GM21576 (cell line): Measurements from ENCODE around the gene HSD17B11.
"Not testable (repeated sequence)": the region's sequence is repeated elsewhere in the genome, so short reads cannot be mapped to it uniquely, and the experiment has no call there.

Source experiments
- ATAC-seq: cut with Tn5 transposase; IDR thresholded peaks from one replicate; pipeline ENCODE4 v1.9.1; 2021; ENCODE audit warnings: mild to moderate bottlenecking, moderate library complexity; ENCODE audit not compliant: unreplicated experiment

The HSD17B11 gene

GRCh38 chr4:87359258-87359657 is 31.7 kb downstream of the HSD17B11 start:
- ATAC-seq = no peak

- ATAC-seq = no peak
Observed at GRCh38 chr4:87356832-87357526, 34.0 kb downstream of the HSD17B11 start.

DNA sequence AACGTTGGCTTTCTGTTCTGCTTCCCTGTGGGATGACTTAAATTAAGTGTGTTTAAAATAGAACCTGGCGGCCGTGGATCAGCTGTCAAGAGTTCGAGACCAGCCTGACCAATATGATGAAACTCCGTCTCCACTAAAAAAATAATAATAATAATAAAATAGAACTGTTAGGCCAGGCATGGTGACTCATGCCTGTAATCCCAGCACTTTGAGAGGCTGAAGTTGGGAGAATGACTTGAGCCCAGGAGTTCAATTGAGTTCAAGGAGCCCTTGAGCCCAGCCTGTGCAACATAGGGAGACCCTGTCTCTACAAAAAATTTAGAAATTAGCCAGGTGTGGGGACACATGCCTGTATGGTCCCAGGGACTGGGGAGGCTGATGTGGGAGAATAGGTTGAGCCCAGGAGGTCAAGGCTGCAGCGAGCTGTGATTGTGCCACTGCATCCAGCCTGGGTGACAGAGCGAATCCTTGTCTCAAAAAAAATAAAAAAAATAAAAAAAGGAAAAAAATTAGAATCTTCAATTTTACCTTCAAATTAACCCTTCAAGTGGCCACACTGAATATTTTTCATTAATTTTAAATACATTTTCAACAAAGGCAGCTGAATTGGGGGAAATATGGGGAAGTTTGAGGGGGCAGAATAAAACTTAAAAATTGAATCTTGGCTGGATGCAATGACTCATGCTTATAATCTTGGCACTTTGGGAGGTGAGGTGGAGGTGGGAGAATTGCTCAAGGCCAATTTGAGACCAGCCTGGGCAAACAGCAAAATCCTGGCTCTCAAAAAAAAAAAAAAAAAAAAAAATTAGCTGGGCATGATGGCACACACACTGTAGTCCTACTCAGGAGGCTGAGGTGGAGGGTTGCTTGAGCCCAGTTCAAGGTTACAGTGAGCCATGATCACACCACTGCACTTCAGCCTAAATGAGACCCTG is 36.6 kb downstream of the HSD17B11 start:
- ATAC-seq = no peak

- ATAC-seq = peak; percentile 91
Observed at GRCh38 chr4:87353592-87353991, 37.4 kb downstream of the HSD17B11 start.

DNA sequence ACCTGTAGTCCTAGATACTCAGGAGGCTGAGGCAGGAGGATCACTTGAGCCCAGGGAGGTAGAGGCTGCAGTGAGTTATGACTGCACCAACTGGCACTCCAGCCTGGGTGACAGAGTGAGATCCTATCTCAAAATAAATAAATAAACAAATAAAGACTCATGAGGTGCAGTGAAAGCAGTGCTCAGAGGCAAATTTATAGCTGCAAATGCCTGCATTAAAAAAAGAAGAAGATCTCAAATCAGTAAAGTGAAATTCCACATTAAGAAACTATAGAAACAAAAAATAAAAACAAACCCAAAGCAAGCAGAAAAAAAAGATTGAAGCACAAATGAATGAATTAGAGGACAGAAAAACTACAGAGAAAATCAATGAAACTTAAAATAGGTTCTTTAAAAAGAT is 45.8 kb downstream of the HSD17B11 start:
- ATAC-seq = no peak

GRCh38 chr4:87342872-87343271 is 48.1 kb downstream of the HSD17B11 start:
- ATAC-seq = no peak

DNA sequence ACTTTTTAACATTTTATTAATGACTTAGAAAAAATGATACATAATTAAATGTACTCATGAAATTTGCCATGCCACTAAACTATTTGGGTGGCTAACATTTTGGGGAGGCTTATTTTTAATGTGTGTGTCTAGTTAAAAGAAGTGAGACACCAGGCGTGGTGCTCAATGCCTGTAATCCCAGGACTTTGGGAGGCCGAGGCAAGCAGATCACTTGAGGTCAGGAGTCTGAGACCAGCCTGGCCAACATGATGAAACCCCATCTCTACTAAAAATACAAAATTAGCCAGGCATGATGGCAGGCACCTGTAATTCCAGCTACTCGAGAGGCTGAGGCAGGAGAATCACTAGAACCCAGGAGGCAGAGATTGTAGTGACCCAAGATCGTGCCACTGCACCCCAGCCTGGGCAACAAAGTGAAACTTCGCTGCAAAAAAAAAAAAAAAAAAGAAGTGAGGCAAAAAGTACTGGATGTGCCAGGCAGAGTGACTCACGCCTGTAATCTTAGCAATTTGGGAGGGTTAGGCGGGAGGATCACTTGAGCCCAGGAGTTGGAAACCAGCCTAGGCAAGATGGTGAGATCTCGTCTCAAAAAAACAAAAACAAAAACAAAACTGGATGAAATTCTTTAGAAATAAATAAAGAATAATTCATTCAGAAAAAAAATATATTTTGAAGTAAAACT is 48.9 kb downstream of the HSD17B11 start:
- ATAC-seq = not testable (repeated sequence)

GRCh38 chr4:87339440-87339839 is 51.5 kb downstream of the HSD17B11 start:
- ATAC-seq = no peak

- no peak for ATAC-seq
Observed at GRCh38 chr4:87337361-87337760, 53.6 kb downstream of the HSD17B11 start.

- no peak for ATAC-seq
Observed at GRCh38 chr4:87333267-87333666, 57.7 kb downstream of the HSD17B11 start.

- no peak for ATAC-seq
Observed at GRCh38 chr4:87330761-87331160, 60.2 kb downstream of the HSD17B11 start.

- no peak for ATAC-seq
Observed at GRCh38 chr4:87327136-87327535, 63.9 kb downstream of the HSD17B11 start.

- no peak for ATAC-seq
Observed at GRCh38 chr4:87326460-87326859, 64.5 kb downstream of the HSD17B11 start.

DNA sequence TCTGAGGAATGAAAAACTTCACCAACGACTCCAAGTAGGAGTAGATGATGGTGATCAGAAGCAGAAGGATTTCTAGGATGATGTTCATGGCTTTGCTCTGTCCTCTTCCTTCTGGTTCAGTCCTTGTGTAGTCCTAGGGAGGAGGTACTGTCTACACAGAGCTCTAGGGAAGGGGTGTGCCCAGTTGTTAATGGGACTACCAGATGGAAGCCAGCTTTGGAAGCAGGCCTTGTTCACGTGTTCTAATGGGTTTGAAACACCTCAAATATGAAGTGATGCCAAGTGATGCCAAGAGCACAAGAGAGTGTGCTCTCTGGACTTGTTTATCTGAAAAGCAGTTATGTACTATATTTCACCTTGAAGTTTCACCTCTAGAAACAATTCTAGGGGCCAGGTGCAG is 68.2 kb downstream of the HSD17B11 start, which contains the start of gene HSD17B13:
TSS of gene HSD17B13 (minus strand) at position 129 of the 400 bp plus-strand sequence. CDS start at position 88, 41 bp downstream.
- no peak for ATAC-seq

GRCh38 chr4:87321888-87322287 is 69.1 kb downstream of the HSD17B11 start:
- ATAC-seq = no peak

GRCh38 chr4:87317527-87317926 is 73.5 kb downstream of the HSD17B11 start:
- no peak for ATAC-seq

- no peak for ATAC-seq
Observed at GRCh38 chr4:87316961-87317360, 74.0 kb downstream of the HSD17B11 start.

- not testable (repeated sequence) for ATAC-seq
Observed at GRCh38 chr4:87315000-87315399, 76.0 kb downstream of the HSD17B11 start.

- ATAC-seq = no peak
Observed at GRCh38 chr4:87313756-87314155, 77.2 kb downstream of the HSD17B11 start.

DNA sequence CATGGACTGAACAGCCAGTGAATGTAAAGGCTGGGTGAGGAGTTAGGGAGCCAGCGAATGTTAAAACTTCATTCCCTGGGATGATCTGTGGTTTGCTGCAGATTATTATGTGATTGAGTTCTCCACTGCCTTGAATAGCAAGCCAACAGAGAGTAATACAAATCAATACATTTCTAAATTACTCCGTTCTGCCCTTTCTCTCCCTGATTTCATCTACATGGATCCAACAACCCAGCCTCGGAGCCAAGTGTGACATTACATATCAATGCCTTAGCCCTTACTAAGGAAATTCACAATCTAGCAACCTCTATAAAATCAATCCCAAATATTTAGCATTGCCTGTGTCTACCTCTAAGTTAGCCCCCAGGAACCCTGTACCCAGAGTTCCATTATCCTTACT is 79.3 kb downstream of the HSD17B11 start:
- no peak for ATAC-seq

GRCh38 chr4:87310691-87311335 is 80.2 kb downstream of the HSD17B11 start:
- no peak for ATAC-seq
